ENCODE data around the gene MBD5.

DNA sequence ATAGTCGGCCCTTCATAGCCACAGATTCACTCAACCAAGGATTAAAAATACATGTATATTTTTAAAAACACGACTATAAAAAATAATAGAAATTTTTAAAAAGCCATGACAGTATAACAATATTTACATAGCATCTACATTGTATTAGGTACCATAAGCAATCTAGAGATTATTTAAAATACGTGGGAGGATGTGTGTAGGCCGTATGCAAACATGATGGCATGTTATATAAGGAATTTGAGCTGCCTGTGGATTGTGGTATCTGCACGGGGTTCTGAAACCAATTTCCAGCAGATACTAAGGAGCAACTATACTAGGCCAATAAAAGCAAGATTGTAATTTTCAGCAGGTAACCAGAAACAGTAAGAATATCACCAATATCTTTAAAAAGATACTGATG lies 6.3 kb upstream of the MBD5 start:
- no peak for TF ChIP-seq CTCF (IDR thresholded peaks at IDR 0.05)
- TF ChIP-seq POLR2A (IDR thresholded peaks at IDR 0.05) = no peak

All from adrenal gland (tissue), 5 donors.